SU-DHL-6 (cell line): ENCODE measurements around the gene SLC3A2.

Experiments used
- CTCF ChIP-seq: fragments of 200-600 bp; sonication (generic); IDR thresholded peaks from one replicate; pipeline ENCODE4 v1.5.1; 2017; ENCODE audit warnings: antibody characterized with exemption, mild to moderate bottlenecking, low read length, moderate library complexity; ENCODE audit not compliant: insufficient read depth, poor library complexity, severe bottlenecking
- EZH2phosphoT487 ChIP-seq: fragments of 200-600 bp; sonication (generic), shearing (Covaris generic); conservative IDR thresholded peaks from 2 replicates; pipeline ENCODE4 v1.6.1; 2018; ENCODE audit warnings: mild to moderate bottlenecking, antibody characterized with exemption, low read length, moderate library complexity, mixed read lengths

- TF ChIP-seq CTCF (no peak), EZH2phosphoT487 (no peak)
Observed at GRCh38 chr11:62839050-62839945, 41.4 kb upstream of the SLC3A2 start, which contains the start of gene WDR74.
